Tibial artery (tissue), 4 donors: ENCODE results near the gene OCA2.

Experiments
- DNase-seq, 2 donors: peaks; one replicate each; pipeline ENCODE4 v3.0.0-alpha.2; 2019
- H3K27ac ChIP-seq, 2 donors: fragments of 200-600 bp; sonication (generic) in 1 of 2; 1 replicate in 1 of 2; 2 replicates in 1 of 2; pipeline ENCODE4 v1.5.1; 2018 to 2019; ENCODE audit warnings: mild to moderate bottlenecking in 1 of 2
- H3K27me3 ChIP-seq, 2 donors: fragments of 200-600 bp; sonication (generic) in 1 of 2; one replicate each; pipeline versions ENCODE4 v1.5.1 to v1.6.0; 2016 to 2019
- H3K36me3 ChIP-seq, 3 donors: fragments of 200-600 bp; sonication (generic) in 2 of 3; one replicate each; pipeline ENCODE4 v1.5.1; 2016 to 2019; ENCODE audit warnings: mild to moderate bottlenecking in 2 of 3
- H3K4me1 ChIP-seq, 4 donors: fragments of 200-600 bp; sonication (generic) in 2 of 4; 1 replicate in 3 of 4; 2 replicates in 1 of 4; pipeline ENCODE4 v1.5.1; 2016 to 2019
- H3K4me3 ChIP-seq, 2 donors: fragments of 200-600 bp; sonication (generic) in 1 of 2; 1 replicate in 1 of 2; 2 replicates in 1 of 2; pipeline ENCODE4 v1.5.1; 2018 to 2019; ENCODE audit warnings: mild to moderate bottlenecking in 2 of 2
- H3K9me3 ChIP-seq, 3 donors: fragments of 200-600 bp; sonication (generic) in 1 of 3; one replicate each; pipeline ENCODE4 v1.5.1; 2016 to 2019
- CTCF ChIP-seq, 2 experiments: fragments of 200-600 bp in 1 of 2; fragments of 450-650 bp in 1 of 2; IDR thresholded peaks; one replicate each; pipeline ENCODE4 v1.5.1; 2017 to 2019; ENCODE audit warnings: antibody characterized with exemption in 2 of 2, mild to moderate bottlenecking in 1 of 2, moderate library complexity in 1 of 2
- intact Hi-C: fragments of 100-400 bp; cut with DNase I; formaldehyde crosslinking; loops from one replicate; pipeline ENCODE4 v1.15.0; 2023; ENCODE audit warnings: low total_unique reads

OCA2 gene

GRCh38 chr15:27774638-27775037, 324.5 kb downstream of the OCA2 start:
- Histone ChIP-seq H3K27me3 (no peaks in the 10 kb centered on the region), H3K9me3 (no peaks in the 10 kb centered on the region), H3K4me3 (no peak overlapping the region), H3K27ac (no peak overlapping the region), H3K36me3 (no peaks in the 10 kb centered on the region), H3K4me1 (no peaks in the 10 kb centered on the region)
- intact Hi-C loops, result no loop called here
- TF ChIP-seq CTCF (IDR thresholded peaks at IDR 0.05), result no peak
- DNase-seq, result no peak

- Histone ChIP-seq H3K4me3 (no peak overlapping the region), H3K36me3 (no peaks in the 10 kb centered on the region), H3K27me3 (no peaks in the 10 kb centered on the region), H3K27ac (no peak overlapping the region), H3K9me3 (no peaks in the 10 kb centered on the region), H3K4me1 (no peaks in the 10 kb centered on the region)
- no peak for TF ChIP-seq CTCF (IDR thresholded peaks at IDR 0.05)
- intact Hi-C loops, result no loop called here
- DNase-seq, result no peak
These were observed 324.9 kb downstream of the OCA2 start for GRCh38 chr15:27774191-27774590.

- intact Hi-C loops, result no loop called here
- H3K27ac ChIP-seq, result no peak overlapping the region
- H3K27me3 ChIP-seq, result no peaks in the 10 kb centered on the region
- no peak overlapping the region for H3K4me3 ChIP-seq
- no peak for DNase-seq
- H3K9me3 ChIP-seq, result no peaks in the 10 kb centered on the region
- TF ChIP-seq CTCF (IDR thresholded peaks at IDR 0.05), result no peak
- H3K36me3 ChIP-seq, result no peaks in the 10 kb centered on the region
- H3K4me1 ChIP-seq, result no peaks in the 10 kb centered on the region
These were observed 327.2 kb downstream of the OCA2 start for GRCh38 chr15:27771892-27772291.

GRCh38 chr15:27770769-27771554, 328.2 kb downstream of the OCA2 start:
- H3K4me1 ChIP-seq, result no peaks in the 10 kb centered on the region
- no peak for DNase-seq
- H3K36me3 ChIP-seq, result no peaks in the 10 kb centered on the region
- no peaks in the 10 kb centered on the region for H3K9me3 ChIP-seq
- TF ChIP-seq CTCF (IDR thresholded peaks at IDR 0.05), result no peak
- no peak overlapping the region for H3K27ac ChIP-seq
- H3K27me3 ChIP-seq, result no peaks in the 10 kb centered on the region
- intact Hi-C loops, result no loop called here
- no peak overlapping the region for H3K4me3 ChIP-seq

- H3K27ac ChIP-seq, result no peak overlapping the region
- intact Hi-C loops, result no loop called here
These were observed 329.0 kb downstream of the OCA2 start for GRCh38 chr15:27770086-27770607.

More at GRCh38 chr15:27770086-27770607, 329.0 kb downstream of the OCA2 start:
- H3K9me3 ChIP-seq, result no peaks in the 10 kb centered on the region
- DNase-seq, result no peak
- H3K36me3 ChIP-seq, result no peaks in the 10 kb centered on the region
- no peaks in the 10 kb centered on the region for H3K4me1 ChIP-seq
- H3K4me3 ChIP-seq, result no peak overlapping the region
- H3K27me3 ChIP-seq, result no peaks in the 10 kb centered on the region
- TF ChIP-seq CTCF (IDR thresholded peaks at IDR 0.05), result no peak
